Measurements from ENCODE around the gene NRAP.

Gene NRAP

DNA sequence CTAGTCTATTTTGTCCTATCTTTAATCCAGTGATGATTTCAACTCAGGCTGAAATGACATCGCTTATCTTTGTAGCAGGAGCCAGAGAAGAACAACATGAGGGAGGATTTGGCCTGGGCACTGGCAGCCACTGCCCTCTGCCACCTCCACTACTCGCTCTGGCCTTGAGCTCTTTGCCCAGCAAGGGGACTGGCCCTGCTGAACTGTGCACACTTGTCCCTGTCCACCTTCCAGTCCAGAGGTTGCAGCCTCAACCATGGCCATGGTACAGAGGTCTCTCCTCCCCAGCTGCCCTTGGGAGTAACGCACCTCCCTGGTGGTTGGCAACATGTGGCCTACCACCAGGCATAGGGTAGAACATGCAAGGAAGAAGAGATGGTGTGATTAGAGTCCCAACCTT lies 102.6 kb downstream of the NRAP start:
- no peak for DNase-seq (ENCODE audit: low read depth)

DNA sequence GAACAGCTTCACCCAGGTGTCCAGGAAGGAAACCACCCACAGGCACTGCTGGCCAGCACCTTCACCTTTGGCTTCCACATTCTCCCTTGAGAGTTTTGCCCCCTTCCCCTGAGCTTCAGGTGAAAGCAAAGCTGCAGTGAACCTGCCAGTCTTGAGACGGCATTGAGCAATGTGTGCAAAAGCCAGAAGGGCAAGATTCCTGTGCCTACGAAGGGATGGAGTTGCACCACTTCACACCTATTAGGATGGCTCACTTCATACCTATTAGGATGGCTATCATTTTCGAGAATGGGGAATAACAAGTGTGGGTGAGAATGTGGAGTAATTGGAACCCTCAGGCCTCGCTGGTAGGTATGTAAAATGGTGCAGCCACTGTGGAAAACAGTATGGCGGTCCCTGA lies 103.8 kb downstream of the NRAP start:
- no peak for DNase-seq (ENCODE audit: low read depth)

DNA sequence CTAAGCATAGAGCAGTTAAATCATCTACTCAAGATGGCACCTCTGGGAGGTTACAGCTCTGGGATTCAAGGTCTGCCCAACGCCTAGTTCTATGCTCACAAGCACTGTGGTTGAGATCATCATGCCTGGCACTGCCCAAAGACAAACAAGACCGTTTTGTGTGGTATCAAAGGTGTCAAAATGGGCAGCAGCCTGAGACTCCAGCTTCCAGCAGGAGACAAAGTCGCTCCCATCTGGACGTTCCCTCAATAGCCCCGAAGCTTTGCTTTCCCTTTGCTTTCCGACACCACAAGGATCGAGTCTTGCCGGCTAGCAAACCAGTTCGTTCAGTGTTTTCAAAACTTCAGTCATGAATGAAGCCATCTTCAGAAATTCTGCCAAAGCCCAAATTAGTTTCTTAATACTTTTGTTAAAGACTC lies 105.9 kb downstream of the NRAP start:
- DNase-seq (ENCODE audit: low read depth): no peak

DNA sequence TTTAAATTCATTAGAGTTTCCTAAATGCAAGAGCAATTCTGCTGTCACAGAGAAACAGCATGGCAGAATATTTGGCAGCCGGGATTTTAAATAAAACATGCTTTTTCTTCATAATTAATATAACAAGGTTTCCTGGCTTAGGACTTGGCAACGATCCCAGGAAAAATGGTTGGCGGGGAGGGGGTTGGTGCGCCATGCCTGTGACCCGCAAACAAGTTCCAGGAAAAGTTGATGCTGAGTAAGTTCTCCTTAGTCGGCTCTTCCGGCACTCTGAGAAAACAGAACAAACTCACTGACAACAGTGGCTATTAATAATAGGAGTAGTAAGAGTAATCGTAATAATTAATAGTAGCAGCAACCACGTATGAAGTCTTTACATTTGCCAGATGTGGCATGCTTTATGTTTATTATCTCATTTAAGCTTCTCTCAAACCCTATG lies 106.4 kb downstream of the NRAP start:
- DNase-seq (ENCODE audit: low read depth): no peak

DNA sequence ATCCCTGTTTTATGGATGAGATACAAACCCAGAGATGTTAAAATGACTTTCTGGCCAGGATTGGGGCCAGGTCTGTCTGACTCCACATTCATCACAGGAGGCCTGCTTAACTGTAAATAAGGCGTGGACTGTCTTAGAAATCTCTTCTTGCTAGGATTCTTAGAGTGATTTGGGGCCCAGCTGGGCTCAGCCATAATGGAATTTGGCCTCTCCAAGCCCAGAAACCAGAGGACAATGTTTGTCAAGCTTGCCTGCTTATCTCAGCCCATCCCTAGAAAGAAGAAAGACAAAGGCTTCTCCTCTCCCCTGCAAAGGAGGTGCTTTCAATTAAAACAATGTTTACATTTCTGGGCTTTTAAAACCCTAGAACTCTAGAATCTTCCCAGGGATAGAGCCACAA lies 108.1 kb downstream of the NRAP start:
- no peak for DNase-seq (ENCODE audit: low read depth)

DNA sequence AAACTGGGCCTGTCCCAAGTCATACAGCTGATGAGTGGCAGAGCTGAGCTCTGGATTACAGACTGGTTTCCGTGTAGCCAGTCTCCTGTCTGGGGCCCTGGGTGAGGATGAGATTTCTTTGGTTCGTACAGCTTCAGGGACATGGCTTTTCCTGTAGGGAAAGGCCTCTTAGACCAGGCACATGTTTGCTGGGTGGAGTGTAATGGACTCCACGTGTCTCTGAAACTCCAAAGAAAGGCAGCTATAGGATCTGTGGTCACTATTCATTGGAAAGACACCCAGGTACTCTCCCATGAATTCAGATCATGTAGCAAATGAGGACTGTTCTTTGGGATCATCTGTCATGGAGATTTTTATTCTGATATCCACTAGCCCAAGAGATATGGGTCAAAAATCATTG lies 108.6 kb downstream of the NRAP start:
- no peak for DNase-seq (ENCODE audit: low read depth)

DNA sequence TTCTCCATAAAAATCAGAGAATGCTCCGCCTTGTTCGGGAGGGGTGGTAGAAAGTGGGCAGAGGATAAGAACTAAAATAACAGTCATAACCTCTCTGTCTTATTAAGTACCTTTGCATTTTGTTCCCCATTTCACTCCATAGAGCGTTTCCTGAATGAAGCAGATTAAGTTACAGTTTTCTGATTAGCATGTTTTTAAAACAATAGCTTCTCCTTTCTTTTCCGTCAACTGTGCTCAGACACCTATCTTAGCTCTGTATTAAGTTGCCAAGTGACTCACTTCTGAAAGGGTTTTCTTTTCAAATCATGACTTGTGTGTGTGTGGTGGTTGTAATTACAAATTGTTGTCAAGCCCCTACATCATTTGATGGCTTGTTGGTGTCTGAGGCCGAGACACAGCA lies 109.6 kb downstream of the NRAP start:
- DNase-seq (ENCODE audit: low read depth): no peak

DNA sequence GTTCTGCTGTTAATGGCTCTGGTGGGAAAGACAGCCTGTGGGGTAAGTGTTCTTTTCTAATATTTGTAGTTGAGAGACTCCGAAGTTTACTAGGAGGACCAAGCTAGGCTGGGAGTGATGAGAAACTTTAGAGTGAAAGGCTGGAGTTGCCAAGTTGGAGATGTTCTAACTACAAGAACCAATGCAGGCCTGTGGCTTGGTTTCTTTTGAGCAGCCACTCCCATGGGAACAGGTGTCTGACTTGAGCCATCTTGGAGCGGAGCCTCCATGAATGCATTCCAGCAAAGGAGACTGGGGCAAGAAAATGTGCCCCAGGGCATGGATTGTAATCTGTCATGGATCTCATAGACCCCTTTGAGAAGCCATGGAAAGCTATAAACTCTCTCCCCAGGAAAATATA lies 110.7 kb downstream of the NRAP start:
- DNase-seq (ENCODE audit: low read depth): no peak

DNA sequence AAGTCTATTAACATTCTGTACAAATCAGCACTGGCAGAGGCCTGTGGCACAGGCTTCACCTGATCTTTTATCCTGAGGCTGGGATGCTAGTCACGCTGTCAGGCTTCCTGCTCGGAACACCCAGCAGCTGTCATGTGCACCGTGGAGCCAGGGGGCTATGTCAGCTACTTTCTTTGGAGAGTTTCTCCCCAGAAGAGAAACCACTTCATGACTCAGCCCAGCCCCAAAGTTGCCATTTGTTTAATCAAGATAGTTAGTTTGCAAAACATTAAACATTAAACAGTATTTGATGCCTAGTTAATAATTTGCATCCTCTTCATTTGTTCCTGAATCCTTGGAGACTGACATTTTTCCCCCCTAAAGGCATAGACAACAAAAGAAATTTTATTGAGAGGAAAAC lies 111.1 kb downstream of the NRAP start, which contains the start of gene HABP2:
HABP2 (plus strand) TSS at position 353 of the 400 bp plus-strand sequence. CDS start 69 bp downstream, outside the sequence.
- no peak for DNase-seq (ENCODE audit: low read depth)

DNA sequence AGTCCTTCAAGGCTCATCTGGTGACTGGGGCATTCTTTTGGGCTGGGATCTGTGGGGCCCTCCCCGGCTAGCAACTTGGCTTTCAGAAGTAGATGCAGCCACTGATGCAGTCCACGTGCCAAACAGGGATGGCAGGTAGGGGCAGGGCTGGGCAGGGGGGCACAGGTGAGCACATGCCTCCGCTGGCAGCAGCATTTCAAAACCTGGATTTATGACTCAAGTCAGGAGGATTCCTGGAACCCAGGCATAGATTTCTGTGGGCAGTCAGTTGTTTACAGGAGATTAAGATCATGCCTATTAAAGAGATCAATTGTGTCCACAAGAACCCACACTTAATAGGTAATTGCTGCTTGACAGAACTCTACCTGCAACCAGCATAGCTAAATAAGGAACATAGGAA lies 111.8 kb downstream of the NRAP start:
- DNase-seq (ENCODE audit: low read depth): no peak

DNA sequence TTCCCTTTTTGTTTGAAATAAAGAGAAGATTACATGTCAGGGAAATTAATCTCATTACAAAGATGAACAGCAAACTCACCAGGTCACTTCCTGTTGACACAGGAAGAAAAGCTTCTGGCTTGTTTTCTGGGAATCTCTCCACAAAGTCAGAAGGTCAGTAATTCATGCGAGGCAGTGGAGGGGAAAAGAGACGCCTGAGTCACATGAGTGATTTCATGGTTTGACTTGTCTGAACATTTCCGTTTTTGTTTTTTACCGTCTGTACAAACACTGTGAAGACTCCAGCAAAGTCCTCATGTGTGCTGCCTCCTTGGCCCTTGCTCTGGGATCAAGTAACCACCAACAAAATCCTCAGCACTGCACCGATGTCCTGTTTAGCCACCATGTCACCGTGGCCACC lies 113.5 kb downstream of the NRAP start:
- DNase-seq (ENCODE audit: low read depth): no peak

DNA sequence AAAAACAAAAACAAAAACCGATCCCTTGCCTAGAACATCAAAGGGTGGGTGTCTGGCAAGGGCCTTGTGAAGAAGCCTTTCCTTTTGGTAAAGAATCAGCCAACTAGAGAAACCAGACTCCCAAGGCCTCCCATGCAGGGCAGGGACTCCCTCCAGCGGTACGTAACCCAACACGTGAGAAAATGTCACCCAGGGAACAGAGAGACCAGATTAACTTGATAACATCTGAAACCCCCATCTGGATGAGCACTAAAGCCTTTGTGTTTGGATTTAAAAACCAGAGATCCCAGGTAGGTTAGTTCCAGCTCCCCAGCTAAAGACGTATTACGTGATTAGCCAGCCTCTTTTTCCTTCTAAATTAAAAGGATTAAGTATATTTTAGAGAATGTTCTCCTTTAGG lies 114.0 kb downstream of the NRAP start:
- no peak for DNase-seq (ENCODE audit: low read depth)

DNA sequence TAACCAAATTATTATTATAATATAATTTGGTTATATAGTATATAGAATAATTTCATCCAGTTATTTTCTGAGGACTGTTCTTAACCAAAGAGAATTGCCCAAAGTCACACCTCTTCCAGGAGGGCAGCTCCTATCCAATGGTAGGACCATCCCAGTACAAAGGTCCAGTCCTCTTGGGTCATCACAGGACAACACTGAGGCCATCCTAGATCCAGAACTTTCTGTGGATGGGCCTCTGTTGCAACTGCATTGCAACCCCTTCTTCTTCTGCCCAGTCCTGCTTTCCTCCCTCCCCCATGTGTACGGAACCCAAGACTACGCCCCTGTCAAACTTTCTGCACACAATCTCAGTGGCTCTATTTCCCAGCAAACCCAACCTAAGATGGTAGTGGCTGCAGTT lies 116.4 kb downstream of the NRAP start:
- no peak for DNase-seq (ENCODE audit: low read depth)

DNA sequence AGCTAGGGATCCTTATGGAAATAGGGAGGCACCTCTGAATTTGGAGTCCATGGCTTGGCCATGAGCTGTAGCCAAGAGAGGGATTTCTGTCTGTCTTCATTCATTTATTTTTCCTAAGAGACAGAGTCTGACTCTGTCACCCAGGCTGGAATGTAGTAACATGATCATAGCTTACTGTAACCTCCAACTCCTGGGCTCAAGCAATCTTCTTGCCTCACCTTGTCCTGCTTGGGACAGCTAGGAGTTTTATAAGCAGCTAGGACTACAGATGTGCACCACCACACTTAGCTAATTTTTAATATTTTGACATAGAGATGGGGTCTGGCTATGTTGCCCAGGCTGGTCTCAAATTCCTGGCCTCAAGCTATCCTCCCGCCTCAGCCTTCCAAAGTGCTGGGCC lies 119.4 kb downstream of the NRAP start:
- DNase-seq (ENCODE audit: low read depth): no peak

DNA sequence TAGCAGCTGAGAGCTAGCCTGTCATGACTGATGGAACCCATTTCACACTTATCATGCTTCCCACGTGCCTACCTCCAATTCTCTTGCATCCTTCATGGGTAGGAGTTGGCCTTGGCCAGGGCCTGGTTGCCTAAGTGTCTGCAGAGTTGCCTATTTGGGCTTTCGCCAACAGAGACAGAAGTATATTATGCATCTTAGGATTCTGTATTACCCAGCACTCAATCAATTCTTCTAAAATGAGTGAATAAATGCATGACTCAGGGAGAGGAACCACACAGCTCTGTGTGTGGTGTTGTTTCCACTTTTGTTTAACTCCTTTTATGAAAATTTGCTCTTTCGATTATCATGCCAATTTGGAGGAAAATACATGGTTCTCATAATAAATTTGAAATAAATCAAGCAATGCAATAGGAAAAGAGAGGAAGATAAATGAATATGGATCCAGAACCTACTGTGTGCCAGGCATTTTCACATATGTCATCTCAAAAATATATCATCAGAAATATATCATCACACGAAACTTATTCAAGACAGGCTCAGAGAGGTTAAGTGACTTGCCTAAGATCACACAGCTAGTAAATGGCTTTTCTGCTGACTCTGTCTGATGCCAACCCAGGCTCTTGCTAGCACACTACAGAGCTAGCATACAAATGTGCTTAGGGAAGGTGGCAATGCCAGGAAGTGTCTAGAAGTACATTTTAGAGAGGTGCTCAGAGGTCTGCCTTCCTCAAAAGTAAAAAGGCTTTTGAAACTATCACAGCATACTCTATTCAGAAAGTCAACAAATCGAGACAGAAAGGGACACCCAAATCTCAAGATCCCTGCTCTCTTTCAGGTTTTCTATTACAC lies 120.5 kb downstream of the NRAP start:
- DNase-seq (ENCODE audit: low read depth): no peak

DNA sequence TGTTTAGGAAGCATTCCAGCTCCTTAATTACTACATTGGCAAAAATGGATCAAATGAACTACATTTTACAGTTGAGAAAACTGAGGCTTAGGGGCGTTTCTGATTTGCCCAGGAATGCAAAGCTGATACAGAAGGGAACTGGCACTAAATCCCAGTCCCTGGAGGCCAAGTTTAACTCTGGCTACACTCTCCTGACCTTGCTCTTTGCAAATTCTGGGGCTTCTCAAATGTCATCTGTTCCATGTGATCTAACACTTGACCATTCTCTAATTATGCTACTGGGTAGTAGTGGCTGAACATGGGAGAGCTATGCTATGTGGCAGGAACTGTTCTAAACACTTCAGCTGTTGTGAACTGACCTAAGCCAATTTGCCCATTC lies 122.3 kb downstream of the NRAP start:
- DNase-seq (ENCODE audit: low read depth): no peak

DNA sequence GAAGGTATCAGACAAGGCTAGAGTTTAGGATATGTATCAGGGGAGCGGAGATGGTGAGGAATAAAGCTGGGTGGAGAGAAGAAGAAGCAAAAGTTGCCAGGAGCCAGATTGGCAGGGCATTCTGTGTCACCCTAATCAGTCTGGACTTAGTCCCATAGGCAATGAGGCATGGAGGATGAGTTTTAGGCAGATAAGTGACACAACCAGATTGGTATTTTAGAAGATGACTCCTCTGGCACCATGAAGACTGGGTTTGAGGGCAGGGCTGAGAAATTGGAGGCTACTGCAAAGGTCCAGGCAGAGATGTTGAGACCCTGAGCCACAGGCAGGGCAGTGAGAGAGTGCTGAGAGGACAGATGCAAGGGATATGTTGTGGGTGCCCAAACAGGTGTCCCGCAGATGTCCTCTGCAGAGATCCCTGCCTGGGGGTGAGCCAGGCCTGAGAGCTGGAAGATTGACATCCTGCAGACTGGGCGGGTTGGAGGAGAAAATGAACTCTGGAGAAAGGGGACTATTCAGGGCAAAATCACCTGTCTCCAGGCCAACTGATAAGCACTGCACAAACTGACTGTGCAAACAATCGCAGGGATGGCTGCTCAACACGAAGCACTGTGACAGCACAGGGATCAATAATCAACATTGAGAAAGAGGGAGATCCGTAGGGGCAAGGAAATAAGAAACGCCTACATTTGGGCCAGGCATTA lies 122.8 kb downstream of the NRAP start:
- DNase-seq (ENCODE audit: low read depth): no peak

DNA sequence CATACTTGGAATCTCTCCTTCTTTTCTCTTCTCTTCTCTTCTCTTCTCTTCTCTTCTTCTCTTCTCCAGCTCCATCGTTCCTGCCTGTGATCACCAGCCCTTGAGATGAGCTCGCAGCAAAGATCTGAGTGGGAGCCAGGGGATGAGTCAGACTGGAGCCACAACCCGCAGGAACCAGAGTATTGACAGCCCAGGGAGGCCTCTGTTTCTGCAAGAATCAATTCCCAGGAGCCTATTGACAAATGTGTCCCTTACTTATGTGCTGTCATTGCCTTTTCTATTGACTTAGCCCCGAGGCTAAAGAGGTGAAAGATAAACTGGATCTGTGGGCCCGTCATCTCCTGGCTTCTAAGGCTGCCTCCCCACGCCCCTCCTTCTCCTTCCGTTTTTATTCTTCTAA lies 124.1 kb downstream of the NRAP start:
- DNase-seq (ENCODE audit: low read depth): peak; percentile 43

Data from stromal cell of bone marrow (primary cell).